ENCODE measurements around the gene EPHB3.

EPHB3 gene

GRCh38 chr3:184546252-184546651 lies 15.3 kb upstream of the EPHB3 start:
- Histone ChIP-seq H3K9ac (ENCODE audit: low read length) (no peak overlapping the region), H3K27me3 (ENCODE audit: control insufficient read depth in 1 of 2, insufficient read depth in 2 of 2, low read length in 2 of 2) (peaks cover 6 to 13% of the 10 kb centered on the region in 2 donors), H3K27ac (ENCODE audit: low read depth, low read length) (no peak overlapping the region), H3K9me3 (ENCODE audit: low read length) (peaks cover 3% of the 10 kb centered on the region), H3K36me3 (ENCODE audit: insufficient read depth, low read length) (no peaks in the 10 kb centered on the region), H3K4me1 (ENCODE audit: insufficient read depth, low read length) (peaks cover 7% of the 10 kb centered on the region), H3K4me3 (ENCODE audit: low read depth in 1 of 2, low read length in 2 of 2) (no peak overlapping the region)

DNA sequence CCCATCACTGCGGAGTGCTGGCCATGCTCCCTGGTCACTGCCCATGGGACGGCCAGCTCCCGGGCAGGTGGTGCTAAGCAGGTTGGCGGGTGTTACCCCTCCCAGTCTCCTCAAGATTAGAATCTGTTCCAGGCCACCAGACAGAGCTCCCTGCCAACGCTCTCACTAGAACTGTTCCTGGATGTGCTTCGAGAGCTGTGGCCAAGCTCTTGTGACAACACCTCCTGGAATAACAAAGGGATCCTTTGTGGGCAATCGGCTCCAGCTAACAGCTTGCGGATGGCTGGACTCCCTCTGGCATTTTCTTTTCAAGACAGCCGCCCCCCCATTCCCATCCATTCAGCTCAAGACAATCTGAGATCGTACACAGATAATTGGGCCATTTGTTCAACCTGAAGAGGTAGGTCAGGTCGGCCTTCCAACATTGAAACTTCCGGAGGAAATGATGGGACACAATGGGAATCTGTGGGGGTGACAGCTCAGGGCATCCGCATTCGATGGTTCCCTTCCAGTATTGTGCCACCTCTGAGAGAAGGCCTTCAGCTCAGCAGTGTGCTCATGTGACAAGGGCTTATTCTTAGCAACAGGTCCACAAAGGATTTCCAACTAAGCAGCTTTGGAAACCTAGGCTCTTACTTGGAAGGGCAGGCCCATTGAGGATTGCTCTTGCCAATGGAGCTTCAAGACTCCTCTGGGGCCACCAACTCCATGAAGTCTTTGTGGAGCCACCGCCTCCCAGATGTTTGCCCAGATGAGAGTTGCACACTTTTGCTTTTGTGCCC lies 11.6 kb upstream of the EPHB3 start:
- no peak overlapping the region for H3K27ac ChIP-seq (ENCODE audit: low read depth, low read length)

DNA sequence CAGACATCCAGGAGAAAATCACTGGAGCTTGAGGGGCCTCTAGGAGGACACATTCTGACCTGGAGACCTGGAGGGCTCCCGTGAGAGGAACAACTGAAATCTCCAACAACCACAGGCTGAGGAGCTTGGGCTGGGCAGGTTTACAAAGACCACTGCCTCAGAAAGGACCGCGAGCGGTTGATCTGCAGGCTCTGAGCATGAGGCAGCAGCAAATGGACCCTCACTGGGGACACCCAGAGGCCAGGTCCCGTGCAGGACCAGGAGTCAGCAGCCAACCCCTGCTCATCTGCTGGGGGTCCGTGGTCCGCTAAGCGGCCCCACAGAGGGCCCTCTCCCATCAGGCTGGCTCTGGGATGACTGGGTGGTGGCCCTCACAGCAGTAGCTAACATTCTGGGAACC lies 10.5 kb upstream of the EPHB3 start:
- Histone ChIP-seq H3K9me3 (ENCODE audit: low read length) (no peaks in the 10 kb centered on the region), H3K27me3 (ENCODE audit: control insufficient read depth in 1 of 2, insufficient read depth in 2 of 2, low read length in 2 of 2) (peaks cover 0 to 5% of the 10 kb centered on the region in 2 donors), H3K4me1 (ENCODE audit: insufficient read depth, low read length) (no peaks in the 10 kb centered on the region), H3K27ac (ENCODE audit: low read depth, low read length) (no peak overlapping the region), H3K36me3 (ENCODE audit: insufficient read depth, low read length) (no peaks in the 10 kb centered on the region), H3K9ac (ENCODE audit: low read length) (no peak overlapping the region), H3K4me3 (ENCODE audit: low read depth in 1 of 2, low read length in 2 of 2) (no peak overlapping the region)

More for the DNA sequence above, 11.6 kb upstream of the EPHB3 start:
- H3K4me1 ChIP-seq (ENCODE audit: insufficient read depth, low read length): no peaks in the 10 kb centered on the region
- peaks cover 0 to 5% of the 10 kb centered on the region in 2 donors for H3K27me3 ChIP-seq (ENCODE audit: control insufficient read depth in 1 of 2, insufficient read depth in 2 of 2, low read length in 2 of 2)
- no peak overlapping the region for H3K4me3 ChIP-seq (ENCODE audit: low read depth in 1 of 2, low read length in 2 of 2)
- no peaks in the 10 kb centered on the region for H3K36me3 ChIP-seq (ENCODE audit: insufficient read depth, low read length)
- no peaks in the 10 kb centered on the region for H3K9me3 ChIP-seq (ENCODE audit: low read length)
- H3K9ac ChIP-seq (ENCODE audit: low read length): no peak overlapping the region

DNA sequence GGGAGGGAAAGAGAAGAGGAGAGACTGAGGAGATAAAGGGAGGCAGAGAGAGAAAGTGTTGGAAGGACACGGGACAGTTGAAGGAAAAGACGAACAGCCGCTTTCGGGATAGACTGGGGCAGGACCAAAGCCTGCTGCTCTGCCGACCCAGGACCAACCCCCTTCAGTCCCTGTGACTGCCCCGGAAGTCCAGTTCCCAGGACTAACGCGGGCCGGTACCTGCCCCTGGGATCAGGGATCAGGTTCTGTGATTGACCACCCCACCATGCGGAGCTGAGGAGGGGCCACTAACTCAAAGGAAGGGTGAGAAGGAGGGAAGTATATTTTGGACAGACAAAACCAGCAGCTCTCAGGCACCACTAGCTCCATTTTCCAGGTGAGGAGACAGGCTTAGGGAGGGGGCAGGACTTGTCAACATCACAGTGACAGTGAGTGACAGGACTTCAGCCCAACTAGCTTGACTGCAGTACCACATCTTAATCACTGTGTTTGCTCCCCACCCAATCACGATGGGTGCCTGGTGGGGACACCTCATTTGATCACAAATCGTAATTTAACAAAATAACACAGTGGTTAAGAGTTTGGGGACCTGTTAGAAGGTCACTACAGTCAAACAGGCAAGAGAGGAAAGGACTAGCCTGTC lies 9.8 kb upstream of the EPHB3 start:
- no peaks in the 10 kb centered on the region for H3K36me3 ChIP-seq (ENCODE audit: insufficient read depth, low read length)

GRCh38 chr3:184552296-184552695 lies 9.3 kb upstream of the EPHB3 start:
- Histone ChIP-seq H3K27ac (ENCODE audit: low read depth, low read length) (no peak overlapping the region), H3K36me3 (ENCODE audit: insufficient read depth, low read length) (no peaks in the 10 kb centered on the region), H3K4me1 (ENCODE audit: insufficient read depth, low read length) (no peaks in the 10 kb centered on the region), H3K27me3 (ENCODE audit: control insufficient read depth in 1 of 2, insufficient read depth in 2 of 2, low read length in 2 of 2) (peaks cover 0 to 5% of the 10 kb centered on the region in 2 donors), H3K9me3 (ENCODE audit: low read length) (no peaks in the 10 kb centered on the region), H3K4me3 (ENCODE audit: low read depth in 1 of 2, low read length in 2 of 2) (no peak overlapping the region), H3K9ac (ENCODE audit: low read length) (no peak overlapping the region)

More for the DNA sequence above, 9.8 kb upstream of the EPHB3 start:
- Histone ChIP-seq H3K27me3 (ENCODE audit: control insufficient read depth in 1 of 2, insufficient read depth in 2 of 2, low read length in 2 of 2) (peaks cover 0 to 5% of the 10 kb centered on the region in 2 donors), H3K27ac (ENCODE audit: low read depth, low read length) (no peak overlapping the region), H3K4me3 (ENCODE audit: low read depth in 1 of 2, low read length in 2 of 2) (no peak overlapping the region), H3K9me3 (ENCODE audit: low read length) (no peaks in the 10 kb centered on the region), H3K9ac (ENCODE audit: low read length) (no peak overlapping the region), H3K4me1 (ENCODE audit: insufficient read depth, low read length) (no peaks in the 10 kb centered on the region)

GRCh38 chr3:184552863-184553262 lies 8.7 kb upstream of the EPHB3 start:
- no peak overlapping the region for H3K4me3 ChIP-seq (ENCODE audit: low read depth in 1 of 2, low read length in 2 of 2)
- H3K27ac ChIP-seq (ENCODE audit: low read depth, low read length): no peak overlapping the region
- no peak overlapping the region for H3K9ac ChIP-seq (ENCODE audit: low read length)
- no peaks in the 10 kb centered on the region for H3K9me3 ChIP-seq (ENCODE audit: low read length)
- H3K36me3 ChIP-seq (ENCODE audit: insufficient read depth, low read length): no peaks in the 10 kb centered on the region
- H3K27me3 ChIP-seq (ENCODE audit: control insufficient read depth in 1 of 2, insufficient read depth in 2 of 2, low read length in 2 of 2): peaks cover 0 to 5% of the 10 kb centered on the region in 2 donors
- H3K4me1 ChIP-seq (ENCODE audit: insufficient read depth, low read length): no peaks in the 10 kb centered on the region

DNA sequence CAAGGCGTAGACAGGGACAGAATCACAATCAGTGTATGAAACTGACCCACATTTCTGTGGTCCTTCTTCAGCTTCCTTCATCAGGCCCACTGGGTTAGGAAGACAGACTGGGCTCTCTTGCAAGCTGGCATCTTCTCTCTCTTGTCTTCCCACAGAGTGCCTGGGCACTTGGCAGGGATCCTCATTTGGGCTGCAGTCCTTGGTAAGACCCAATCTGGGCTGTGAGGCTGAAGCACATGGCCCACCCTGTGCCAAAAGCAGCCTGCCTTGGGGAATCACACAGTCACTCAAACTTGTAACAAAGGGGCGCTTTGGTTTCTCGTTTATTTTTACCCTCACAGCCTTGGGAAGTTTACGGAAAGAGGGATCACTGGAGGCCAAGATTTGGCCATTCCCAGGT lies 8.2 kb upstream of the EPHB3 start:
- Histone ChIP-seq H3K4me1 (ENCODE audit: insufficient read depth, low read length) (no peaks in the 10 kb centered on the region), H3K4me3 (ENCODE audit: low read depth in 1 of 2, low read length in 2 of 2) (no peak overlapping the region), H3K9ac (ENCODE audit: low read length) (no peak overlapping the region), H3K36me3 (ENCODE audit: insufficient read depth, low read length) (no peaks in the 10 kb centered on the region), H3K9me3 (ENCODE audit: low read length) (no peaks in the 10 kb centered on the region), H3K27me3 (ENCODE audit: control insufficient read depth in 1 of 2, insufficient read depth in 2 of 2, low read length in 2 of 2) (peaks cover 0 to 5% of the 10 kb centered on the region in 2 donors), H3K27ac (ENCODE audit: low read depth, low read length) (no peak overlapping the region)

DNA sequence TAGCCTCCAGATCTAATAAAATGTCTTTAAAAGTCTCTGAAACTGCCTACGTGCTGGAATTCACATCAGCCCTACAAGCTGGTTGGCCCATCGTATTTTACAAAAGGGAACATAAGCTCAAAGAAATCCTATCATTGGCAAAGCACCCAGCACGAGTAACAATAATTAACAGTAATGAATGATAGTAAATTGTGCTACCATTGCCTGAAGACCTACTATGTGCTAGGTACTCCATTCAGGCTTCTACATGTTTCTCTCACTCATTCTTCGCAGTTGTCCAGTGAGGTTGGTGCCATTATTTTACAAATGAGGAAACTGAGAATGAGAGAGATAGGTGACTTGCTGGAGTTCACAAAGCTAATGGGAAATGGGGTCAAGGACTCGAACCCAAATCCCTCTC lies 7.1 kb upstream of the EPHB3 start:
- H3K9ac ChIP-seq (ENCODE audit: low read length): no peak overlapping the region
- H3K4me3 ChIP-seq (ENCODE audit: low read depth in 1 of 2, low read length in 2 of 2): no peak overlapping the region
- no peaks in the 10 kb centered on the region for H3K9me3 ChIP-seq (ENCODE audit: low read length)
- no peak overlapping the region for H3K27ac ChIP-seq (ENCODE audit: low read depth, low read length)
- H3K36me3 ChIP-seq (ENCODE audit: insufficient read depth, low read length): no peaks in the 10 kb centered on the region
- peaks cover 0 to 5% of the 10 kb centered on the region in 2 donors for H3K27me3 ChIP-seq (ENCODE audit: control insufficient read depth in 1 of 2, insufficient read depth in 2 of 2, low read length in 2 of 2)
- H3K4me1 ChIP-seq (ENCODE audit: insufficient read depth, low read length): no peaks in the 10 kb centered on the region

GRCh38 chr3:184556582-184557347 lies 4.8 kb upstream of the EPHB3 start:
- no peaks in the 10 kb centered on the region for H3K9me3 ChIP-seq (ENCODE audit: low read length)
- peaks cover 9% of the 10 kb centered on the region for H3K4me1 ChIP-seq (ENCODE audit: insufficient read depth, low read length)
- no peak overlapping the region for H3K4me3 ChIP-seq (ENCODE audit: low read depth in 1 of 2, low read length in 2 of 2)
- no peak overlapping the region for H3K27ac ChIP-seq (ENCODE audit: low read depth, low read length)
- no peaks in the 10 kb centered on the region for H3K27me3 ChIP-seq (ENCODE audit: control insufficient read depth in 1 of 2, insufficient read depth in 2 of 2, low read length in 2 of 2)
- no peak overlapping the region for H3K9ac ChIP-seq (ENCODE audit: low read length)
- no peaks in the 10 kb centered on the region for H3K36me3 ChIP-seq (ENCODE audit: insufficient read depth, low read length)

DNA sequence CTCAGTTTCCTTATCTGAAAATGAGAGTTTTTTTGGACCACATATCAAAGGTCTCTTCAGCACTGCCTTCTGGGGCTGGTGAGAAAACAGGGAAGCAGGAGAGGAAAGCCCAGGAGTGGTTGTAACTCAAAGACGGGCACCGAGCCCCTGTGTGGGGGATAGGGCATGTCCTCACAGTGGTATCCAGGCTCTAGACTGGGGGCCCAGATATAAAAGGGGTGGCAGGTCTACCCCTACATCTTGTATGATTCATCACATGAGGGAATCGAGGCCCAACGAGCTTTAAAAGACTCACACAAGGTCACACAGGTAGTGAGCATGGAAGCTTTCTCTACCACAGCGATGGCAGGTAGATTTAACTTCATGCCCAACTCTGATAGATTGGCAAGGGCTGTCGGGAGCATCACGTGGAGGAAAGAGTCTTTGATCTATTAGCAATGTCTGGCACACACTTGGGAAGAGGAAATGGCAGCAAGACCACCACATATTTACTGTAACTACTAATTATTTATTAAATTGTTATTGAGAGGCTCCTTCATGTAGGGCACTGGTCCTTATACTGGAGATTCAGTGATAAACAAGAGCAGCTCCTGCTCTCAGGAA lies 4.1 kb upstream of the EPHB3 start:
- Histone ChIP-seq H3K9me3 (ENCODE audit: low read length) (no peaks in the 10 kb centered on the region), H3K36me3 (ENCODE audit: insufficient read depth, low read length) (no peaks in the 10 kb centered on the region), H3K4me1 (ENCODE audit: insufficient read depth, low read length) (peaks cover 9% of the 10 kb centered on the region), H3K4me3 (ENCODE audit: low read depth in 1 of 2, low read length in 2 of 2) (no peak overlapping the region), H3K27me3 (ENCODE audit: control insufficient read depth in 1 of 2, insufficient read depth in 2 of 2, low read length in 2 of 2) (no peaks in the 10 kb centered on the region), H3K9ac (ENCODE audit: low read length) (no peak overlapping the region), H3K27ac (ENCODE audit: low read depth, low read length) (no peak overlapping the region)

GRCh38 chr3:184558726-184559125 lies 2.9 kb upstream of the EPHB3 start:
- no peak overlapping the region for H3K9ac ChIP-seq (ENCODE audit: low read length)

More at GRCh38 chr3:184558726-184559125, 2.9 kb upstream of the EPHB3 start:
- no peaks in the 10 kb centered on the region for H3K9me3 ChIP-seq (ENCODE audit: low read length)
- no peaks in the 10 kb centered on the region for H3K27me3 ChIP-seq (ENCODE audit: control insufficient read depth in 1 of 2, insufficient read depth in 2 of 2, low read length in 2 of 2)
- no peak overlapping the region for H3K27ac ChIP-seq (ENCODE audit: low read depth, low read length)
- H3K36me3 ChIP-seq (ENCODE audit: insufficient read depth, low read length): no peaks in the 10 kb centered on the region
- H3K4me1 ChIP-seq (ENCODE audit: insufficient read depth, low read length): peaks cover 12% of the 10 kb centered on the region
- no peak overlapping the region for H3K4me3 ChIP-seq (ENCODE audit: low read depth in 1 of 2, low read length in 2 of 2)
